COLO668 (cell line): ENCODE data around the gene NF2.

ENCODE experiments used
- DNase-seq: peaks from one replicate; lab custom pipeline; 2025; ENCODE audit not compliant: unreplicated experiment; lab: John Stamatoyannopoulos, UW

The NF2 gene

GRCh38 chr22:29629903-29630516, 26.6 kb downstream of the NF2 start:
- DNase-seq = no peak

DNA sequence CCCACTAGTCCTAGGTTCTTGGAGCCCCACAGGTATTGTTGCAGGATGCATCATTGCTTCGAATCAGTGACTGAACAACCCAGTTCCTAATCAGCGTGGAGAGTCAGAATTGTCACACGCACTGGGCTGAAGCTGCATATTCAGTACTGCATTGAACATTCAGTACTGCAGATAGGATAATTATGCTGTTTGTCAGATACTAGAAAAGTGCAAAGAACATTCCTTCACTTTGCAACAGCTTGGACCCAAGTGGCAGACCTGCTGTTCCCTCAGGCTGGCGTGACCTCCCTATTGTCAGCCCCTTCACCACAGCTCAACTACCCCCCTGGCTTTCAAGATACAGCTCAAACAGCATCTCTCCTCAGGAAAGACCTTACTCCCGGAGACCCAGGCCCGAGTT, 27.6 kb downstream of the NF2 start:
- no peak for DNase-seq

GRCh38 chr22:29631725-29632124, 28.3 kb downstream of the NF2 start:
- no peak for DNase-seq

DNA sequence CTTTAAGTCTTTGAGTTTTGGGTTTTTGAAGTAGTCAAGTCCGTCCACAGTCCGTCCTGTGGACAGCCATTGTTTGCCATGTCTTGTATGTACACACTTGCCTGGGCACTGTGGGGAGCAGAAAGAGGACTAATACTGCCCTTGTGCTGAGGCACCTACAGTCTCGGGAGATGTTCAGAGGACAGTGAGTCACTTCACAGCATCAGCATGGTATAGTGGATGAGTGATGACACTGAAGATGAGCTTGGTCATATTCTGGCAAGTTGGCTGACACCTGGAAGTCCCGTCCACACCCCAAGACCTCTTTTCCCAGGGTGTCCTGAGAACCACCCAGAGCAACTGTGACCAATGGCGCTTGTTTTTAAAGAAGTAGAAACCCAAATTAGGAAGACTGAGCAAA, 29.2 kb downstream of the NF2 start:
- DNase-seq = no peak

DNA sequence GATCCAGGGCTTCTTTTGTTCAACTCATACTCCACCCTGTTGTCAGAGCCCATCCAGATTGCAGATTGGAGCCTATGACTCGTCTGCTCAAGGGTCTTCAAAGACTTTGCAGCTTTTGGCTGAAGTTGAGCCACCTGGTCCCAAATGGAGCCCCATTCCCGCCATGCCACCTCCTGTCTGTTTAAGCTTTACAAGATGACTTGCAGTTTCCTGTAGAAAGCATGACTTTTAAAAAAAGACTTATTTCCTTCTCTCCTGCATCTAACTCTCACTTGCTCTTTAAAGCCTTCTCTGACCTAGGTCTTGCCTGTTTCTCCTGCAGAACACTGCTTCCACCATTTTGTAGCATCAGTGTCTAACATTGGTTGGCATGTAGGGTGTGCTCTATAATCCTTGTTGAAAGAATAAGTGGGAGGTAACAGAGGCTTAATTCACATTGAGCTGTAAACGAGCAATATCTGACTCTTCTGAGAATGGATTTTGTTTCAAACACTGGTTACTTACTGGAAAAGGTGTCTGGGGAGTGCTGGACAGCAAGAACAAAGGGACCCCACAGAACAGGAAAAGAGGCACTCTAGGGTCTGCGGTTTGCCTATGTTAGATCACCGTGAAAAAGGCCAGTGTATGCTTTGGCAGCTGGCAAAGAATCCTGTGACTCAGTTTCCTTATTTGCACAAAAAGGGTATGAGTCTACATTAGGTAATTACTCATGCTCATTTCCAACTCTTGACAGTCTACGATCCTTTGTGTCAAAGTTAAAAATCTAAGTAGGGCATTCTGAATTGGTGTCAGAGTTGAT, 30.3 kb downstream of the NF2 start:
- DNase-seq = no peak

GRCh38 chr22:29634847-29635246, 31.4 kb downstream of the NF2 start:
- DNase-seq = no peak

GRCh38 chr22:29635734-29636357, 32.4 kb downstream of the NF2 start:
- no peak for DNase-seq

GRCh38 chr22:29636751-29637150, 33.3 kb downstream of the NF2 start:
- no peak for DNase-seq

- no peak for DNase-seq
Measured at GRCh38 chr22:29637181-29637580, 33.7 kb downstream of the NF2 start.

DNA sequence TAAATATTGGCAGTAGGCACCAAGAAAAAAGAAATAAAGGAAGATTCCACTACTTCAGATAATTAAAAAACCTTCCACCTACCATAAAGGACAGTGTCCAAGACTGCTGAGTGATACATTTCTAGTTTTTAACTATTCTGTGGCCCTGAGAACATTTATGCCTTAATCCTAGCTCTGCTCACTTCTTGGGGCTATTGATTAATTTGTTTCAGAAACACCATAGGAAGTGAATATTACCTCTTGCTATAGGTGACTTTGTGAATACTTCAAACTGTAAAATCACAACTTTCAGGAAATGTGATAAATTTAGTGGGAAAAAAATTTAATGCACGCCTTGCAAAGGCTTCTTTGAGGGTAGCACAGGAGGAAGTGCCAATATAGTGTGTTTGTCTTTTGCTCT, 35.2 kb downstream of the NF2 start:
- no peak for DNase-seq

GRCh38 chr22:29639096-29639495, 35.7 kb downstream of the NF2 start:
- DNase-seq = no peak

DNA sequence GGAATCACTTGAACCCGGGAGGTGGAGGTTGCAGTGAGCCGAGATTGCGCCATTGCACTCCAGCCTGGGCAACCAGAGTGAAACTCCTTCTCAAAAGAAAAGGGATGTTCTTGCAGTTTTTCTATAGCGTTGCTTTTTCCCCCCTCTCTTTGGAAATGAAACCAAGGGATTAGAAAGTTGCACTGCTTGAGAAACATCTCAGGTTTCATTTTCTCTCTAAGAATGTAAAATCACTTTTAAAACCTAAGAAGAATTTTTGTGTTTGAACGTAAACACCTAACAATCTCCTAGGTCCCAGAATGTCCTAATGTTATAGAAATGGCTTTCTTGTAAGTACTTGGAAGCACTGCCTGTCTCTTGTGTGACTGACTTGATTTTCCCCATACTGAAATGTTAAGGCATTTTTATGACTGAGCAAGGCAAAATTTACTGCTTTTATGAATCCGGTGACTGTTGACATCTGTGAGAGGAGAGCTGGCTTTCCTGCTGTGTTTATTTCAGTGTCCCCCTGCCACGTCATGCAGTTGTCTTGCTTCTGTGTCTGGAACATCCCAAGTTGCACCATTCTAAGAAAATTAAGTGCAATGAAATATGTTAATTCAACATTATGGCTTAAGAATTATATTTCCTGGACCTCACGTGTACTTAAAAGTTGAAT, 37.7 kb downstream of the NF2 start:
- DNase-seq = no peak

DNA sequence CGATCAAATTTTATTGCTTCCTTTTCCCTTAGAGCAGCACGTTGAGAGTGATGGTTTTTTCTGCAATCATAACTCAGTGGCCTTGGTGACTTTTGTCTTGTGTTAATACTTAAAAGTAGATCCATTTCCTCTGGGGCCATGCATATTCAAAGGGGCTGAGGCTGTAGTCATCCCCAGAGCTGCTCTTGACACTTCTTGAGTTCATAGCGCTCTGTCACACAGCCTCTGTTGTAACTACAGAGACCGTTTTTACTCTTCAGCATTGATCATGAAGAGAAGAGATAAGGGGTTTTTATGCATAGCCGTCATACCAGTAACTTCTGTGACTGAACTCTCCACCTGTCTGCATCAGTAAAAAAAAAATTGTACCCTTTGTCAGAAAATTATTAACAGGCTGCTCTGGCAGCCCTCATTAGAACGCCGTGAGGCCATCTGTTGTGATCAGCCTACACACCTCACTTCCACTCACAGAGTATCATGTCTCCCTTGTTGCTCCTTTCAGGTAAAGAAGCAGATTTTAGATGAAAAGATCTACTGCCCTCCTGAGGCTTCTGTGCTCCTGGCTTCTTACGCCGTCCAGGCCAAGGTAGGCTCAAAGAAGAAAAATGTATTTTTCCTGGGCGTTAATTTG, 38.4 kb downstream of the NF2 start:
- no peak for DNase-seq

GRCh38 chr22:29642694-29643093, 39.3 kb downstream of the NF2 start:
- no peak for DNase-seq

DNA sequence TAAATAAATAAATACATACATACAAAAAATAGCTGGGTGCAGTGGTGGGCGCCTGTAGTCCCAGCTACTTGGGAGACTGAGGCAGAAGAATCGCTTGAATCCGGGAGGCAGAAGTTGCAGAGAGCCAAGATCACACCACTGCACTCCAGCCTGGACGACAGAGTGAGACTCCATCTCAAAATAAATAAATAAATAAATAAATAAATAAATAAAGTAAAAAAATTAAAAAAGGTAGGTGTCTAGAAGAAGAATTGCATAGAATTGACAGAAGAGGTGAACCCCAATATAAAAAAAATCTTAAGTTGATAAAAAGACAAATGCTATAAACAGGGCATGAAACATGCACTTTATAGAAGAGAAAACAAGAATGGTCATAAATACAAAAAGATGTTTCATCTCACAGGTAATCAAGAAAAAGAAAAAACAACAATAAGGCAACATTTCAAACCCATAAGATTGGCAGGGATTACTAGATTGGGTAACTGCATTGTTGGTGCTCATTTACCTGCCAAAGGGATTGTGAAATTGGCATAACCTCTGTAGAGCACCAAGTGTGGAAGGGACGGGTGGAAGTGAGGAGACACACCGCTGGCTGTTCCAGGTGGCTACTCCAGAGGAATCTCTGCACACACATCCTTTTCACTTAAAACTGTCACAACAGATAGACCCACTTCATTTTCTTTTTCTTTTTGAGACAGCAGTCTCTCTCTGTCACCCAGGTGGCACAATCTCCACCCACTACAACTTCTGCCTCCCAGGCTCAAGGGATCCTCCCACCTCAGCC, 44.7 kb downstream of the NF2 start:
- DNase-seq = no peak

GRCh38 chr22:29650370-29650769, 46.9 kb downstream of the NF2 start:
- DNase-seq = no peak

DNA sequence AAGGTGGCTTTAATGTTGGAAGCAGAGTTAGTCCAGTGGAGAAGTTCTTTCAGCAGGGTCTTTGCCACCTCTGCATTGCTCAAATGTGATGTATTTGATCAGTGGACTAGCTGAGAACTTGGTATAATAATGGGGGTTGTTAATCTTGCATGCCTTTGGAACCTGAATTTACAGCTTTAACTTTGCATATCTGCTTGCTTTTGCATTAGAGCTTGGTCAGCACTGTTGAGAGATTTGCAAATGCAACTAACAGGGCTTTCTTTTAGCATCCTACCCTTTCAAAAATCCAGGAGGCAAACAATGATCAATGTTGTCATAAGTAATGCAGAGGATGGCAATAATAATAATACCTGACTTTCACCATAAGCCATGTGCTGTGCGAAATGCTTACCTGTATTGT, 48.2 kb downstream of the NF2 start:
- DNase-seq = no peak

GRCh38 chr22:29654420-29654819, 51.0 kb downstream of the NF2 start:
- no peak for DNase-seq

DNA sequence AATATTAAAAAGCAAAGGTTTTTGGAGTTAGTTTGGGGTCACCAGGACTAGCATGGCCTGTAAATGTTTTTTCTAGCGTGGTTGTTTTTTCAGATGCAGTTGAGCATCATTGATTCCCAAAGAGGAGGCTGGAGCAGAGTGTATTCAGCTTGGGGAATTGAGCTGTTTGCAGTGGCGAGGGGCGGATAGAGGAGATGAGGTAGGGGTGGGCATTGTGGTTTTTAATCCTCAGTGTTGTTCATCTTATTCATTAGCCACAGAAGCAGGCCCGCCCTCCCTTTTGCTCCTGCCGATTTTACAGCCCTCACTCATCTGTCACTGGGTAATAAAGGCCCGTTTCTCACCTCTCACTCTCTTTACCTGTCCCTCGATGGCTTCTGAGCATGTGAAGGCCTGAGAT, 51.4 kb downstream of the NF2 start:
- no peak for DNase-seq

GRCh38 chr22:29658176-29658575, 54.7 kb downstream of the NF2 start:
- no peak for DNase-seq

DNA sequence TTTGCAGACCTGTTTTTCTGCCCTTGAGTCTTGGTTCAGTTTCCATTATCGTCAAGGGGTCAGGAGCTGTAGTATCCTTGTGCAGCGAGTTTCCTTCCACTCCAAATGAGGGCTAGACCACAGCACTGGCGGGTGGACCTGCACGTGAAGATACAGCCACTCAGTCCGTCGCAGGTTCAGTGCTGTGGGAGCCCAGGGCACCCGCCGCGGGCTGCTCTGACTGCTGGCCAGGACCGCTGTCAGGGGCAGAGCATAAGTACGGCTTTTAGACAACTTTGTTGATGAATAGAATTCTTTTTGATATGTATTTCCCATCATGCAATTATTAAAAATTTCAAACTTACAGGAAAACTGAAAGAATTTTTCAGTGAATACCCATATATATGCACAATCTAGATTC, 56.6 kb downstream of the NF2 start:
- no peak for DNase-seq
